ENCODE results near the gene SEC23IP.
A peak's percentile ranks its signal among the peaks of the same experiment; 100 is the strongest.
"Not testable (repeated sequence)": the region's sequence is repeated elsewhere in the genome, so short reads cannot be mapped to it uniquely, and the experiment has no call there.

Gene SEC23IP

GRCh38 chr10:119889201-119889600, 3.3 kb upstream of the SEC23IP start:
- DNase-seq (ENCODE audit: low read depth); H3K4me3 ChIP-seq (ENCODE audit: low read depth, low read length): not testable (repeated sequence)

- H3K4me3 ChIP-seq (ENCODE audit: low read depth, low read length); DNase-seq (ENCODE audit: low read depth): not testable (repeated sequence)
These were observed 2.2 kb upstream of the SEC23IP start for GRCh38 chr10:119890307-119890706.

- peak overlapping the region; percentile 91 for H3K4me3 ChIP-seq (ENCODE audit: low read depth, low read length)
- DNase-seq (ENCODE audit: low read depth), result not testable (repeated sequence)
These were observed 712 bp upstream of the SEC23IP start for GRCh38 chr10:119891849-119892187.

GRCh38 chr10:119893074-119893473, 544 bp downstream of the SEC23IP start:
- peak; percentile 14 for DNase-seq (ENCODE audit: low read depth)
- H3K4me3 ChIP-seq (ENCODE audit: low read depth, low read length), result peak overlapping the region; percentile 91
- TF ChIP-seq, protein P1, sequence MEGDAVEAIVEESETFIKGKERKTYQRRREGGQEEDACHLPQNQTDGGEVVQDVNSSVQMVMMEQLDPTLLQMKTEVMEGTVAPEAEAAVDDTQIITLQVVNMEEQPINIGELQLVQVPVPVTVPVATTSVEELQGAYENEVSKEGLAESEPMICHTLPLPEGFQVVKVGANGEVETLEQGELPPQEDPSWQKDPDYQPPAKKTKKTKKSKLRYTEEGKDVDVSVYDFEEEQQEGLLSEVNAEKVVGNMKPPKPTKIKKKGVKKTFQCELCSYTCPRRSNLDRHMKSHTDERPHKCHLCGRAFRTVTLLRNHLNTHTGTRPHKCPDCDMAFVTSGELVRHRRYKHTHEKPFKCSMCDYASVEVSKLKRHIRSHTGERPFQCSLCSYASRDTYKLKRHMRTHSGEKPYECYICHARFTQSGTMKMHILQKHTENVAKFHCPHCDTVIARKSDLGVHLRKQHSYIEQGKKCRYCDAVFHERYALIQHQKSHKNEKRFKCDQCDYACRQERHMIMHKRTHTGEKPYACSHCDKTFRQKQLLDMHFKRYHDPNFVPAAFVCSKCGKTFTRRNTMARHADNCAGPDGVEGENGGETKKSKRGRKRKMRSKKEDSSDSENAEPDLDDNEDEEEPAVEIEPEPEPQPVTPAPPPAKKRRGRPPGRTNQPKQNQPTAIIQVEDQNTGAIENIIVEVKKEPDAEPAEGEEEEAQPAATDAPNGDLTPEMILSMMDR (IDR thresholded peaks at IDR 0.05; ENCODE audit: insufficient read depth, low read depth, low read length, missing control alignments), result no peak

- DNase-seq (ENCODE audit: low read depth), result no peak
- TF ChIP-seq, protein P1 (IDR thresholded peaks at IDR 0.05; ENCODE audit: insufficient read depth, low read depth, low read length, missing control alignments), result no peak
- peak overlapping the region; percentile 91 for H3K4me3 ChIP-seq (ENCODE audit: low read depth, low read length)
These were observed 1.4 kb downstream of the SEC23IP start for GRCh38 chr10:119893845-119894427.

GRCh38 chr10:119896061-119896655, 3.6 kb downstream of the SEC23IP start:
- no peak overlapping the region for H3K4me3 ChIP-seq (ENCODE audit: low read depth, low read length)
- no peak for DNase-seq (ENCODE audit: low read depth)
- TF ChIP-seq, protein P1 (IDR thresholded peaks at IDR 0.05; ENCODE audit: insufficient read depth, low read depth, low read length, missing control alignments), result no peak

DNA sequence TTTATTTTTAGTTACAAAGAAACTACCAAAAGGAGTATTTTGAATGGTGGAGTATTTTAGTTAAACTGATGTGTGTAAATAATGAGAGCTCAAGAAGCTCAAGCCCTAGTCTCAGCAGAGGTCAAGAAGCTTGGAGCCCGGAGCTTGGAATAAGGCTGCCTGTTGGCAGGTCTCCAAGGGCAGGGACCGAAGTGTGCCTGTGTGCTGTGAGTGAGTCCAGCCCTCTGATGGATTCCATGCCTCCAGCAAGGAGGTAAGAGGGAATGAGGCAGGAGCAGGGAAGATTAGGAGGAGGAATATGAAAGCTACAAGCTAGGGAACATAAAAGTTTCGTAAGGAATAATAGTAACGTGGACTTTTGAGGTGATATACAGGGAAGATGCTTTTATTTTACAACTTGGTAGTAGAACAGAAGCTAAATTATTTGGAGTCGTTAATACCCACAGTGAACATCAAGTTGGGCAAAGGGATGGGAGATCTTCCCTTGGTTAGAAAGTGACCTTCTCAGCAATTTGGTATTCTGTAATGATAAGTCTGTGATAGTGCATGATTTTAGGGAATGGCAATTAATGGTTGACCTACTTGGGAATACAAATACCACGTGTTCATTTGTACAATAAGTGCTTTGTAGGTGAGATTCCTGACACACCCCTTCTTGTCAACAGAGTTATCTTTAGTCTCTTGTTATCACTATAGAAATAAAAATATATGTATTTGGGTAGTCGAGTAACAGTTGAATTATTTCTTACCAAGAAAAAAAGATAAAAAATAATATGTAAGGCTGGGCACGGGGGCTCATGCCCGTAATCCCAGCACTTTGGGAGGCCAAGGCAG, 4.6 kb downstream of the SEC23IP start:
- TF ChIP-seq, protein P1 (IDR thresholded peaks at IDR 0.05; ENCODE audit: insufficient read depth, low read depth, low read length, missing control alignments), result no peak
- H3K4me3 ChIP-seq (ENCODE audit: low read depth, low read length), result no peak overlapping the region
- DNase-seq (ENCODE audit: low read depth), result no peak

DNA sequence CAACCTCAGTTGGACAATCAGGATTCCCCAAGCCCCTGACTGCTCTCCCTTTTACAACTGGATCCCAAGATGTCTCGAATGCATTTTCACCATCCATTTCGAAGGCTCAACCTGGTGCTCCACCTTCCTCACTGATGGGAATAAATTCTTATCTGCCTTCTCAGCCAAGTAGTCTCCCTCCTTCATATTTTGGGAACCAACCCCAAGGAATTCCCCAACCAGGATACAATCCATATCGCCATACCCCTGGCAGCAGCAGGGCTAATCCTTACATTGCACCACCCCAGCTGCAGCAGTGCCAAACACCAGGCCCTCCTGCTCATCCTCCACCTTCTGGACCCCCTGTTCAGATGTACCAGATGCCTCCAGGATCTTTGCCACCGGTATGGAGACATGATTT, 6.0 kb downstream of the SEC23IP start:
- TF ChIP-seq, protein P1 (IDR thresholded peaks at IDR 0.05; ENCODE audit: insufficient read depth, low read depth, low read length, missing control alignments), result no peak
- no peak overlapping the region for H3K4me3 ChIP-seq (ENCODE audit: low read depth, low read length)
- DNase-seq (ENCODE audit: low read depth), result no peak

Measured in GM12865 (cell line).